ENCODE data around the gene GALK1. TPM values are rescaled to one million over a fixed set of nuclear protein-coding genes. Genes with fewer than 3 reads are reported as not detected.

Gene GALK1
- polyA plus RNA-seq, 3 donors = 44.8 to 108 (median 84.3) TPM

GRCh38 chr17:75752802-75753513, 12.0 kb downstream of the GALK1 start:
- 71% methylated on average over 18 of the region's 19 CpGs for WGBS (ENCODE audit: insufficient coverage)
- peak overlapping the region; percentile 54 for H3K9ac ChIP-seq (ENCODE audit: insufficient read depth, low read length, poor library complexity, severe bottlenecking)
- peaks cover 3 to 7% of the 10 kb centered on the region in 2 donors for H3K36me3 ChIP-seq (replicated peaks in 1 of 2; ENCODE audit: control insufficient read depth in 1 of 2, insufficient read depth in 2 of 2, low read length in 2 of 2)
- no peaks in the 10 kb centered on the region for H3K9me3 ChIP-seq (replicated peaks in 1 of 2; ENCODE audit: control insufficient read depth in 1 of 2, insufficient read depth in 1 of 2, low read length in 2 of 2)
- H3K4me1 Mint-ChIP-seq = peaks cover 32% of the 10 kb centered on the region
- peaks cover 26 to 38% of the 10 kb centered on the region in 2 donors for H3K4me1 ChIP-seq (ENCODE audit: control insufficient read depth in 1 of 2, insufficient read depth in 2 of 2, low read length in 2 of 2)
- no peak for TF ChIP-seq CTCF (IDR thresholded peaks at IDR 0.05)
- intact Hi-C loops (cut with micrococcal nuclease) = no loop called here
- H3K79me2 ChIP-seq (ENCODE audit: insufficient read depth, low read length) = no peaks in the 10 kb centered on the region
- H3K9me3 Mint-ChIP-seq = peaks cover 0 to 4% (median 0%) of the 10 kb centered on the region in 7 donors
- H4K20me1 ChIP-seq (ENCODE audit: insufficient read depth, low read length) = no peaks in the 10 kb centered on the region
- no peak overlapping the region for H3K27ac Mint-ChIP-seq
- H3K4me3 ChIP-seq (replicated peaks in 1 of 3; ENCODE audit: low read depth in 2 of 3, low read length in 3 of 3) = peak overlapping the region in 1 of 3 experiments; percentile 71
- H3K27ac ChIP-seq (ENCODE audit: low read depth in 1 of 2, low read length in 2 of 2) = no peak overlapping the region
- no peak for DNase-seq
- peaks cover 0 to 4% of the 10 kb centered on the region in 2 donors for H3K27me3 ChIP-seq (ENCODE audit: control insufficient read depth in 2 of 2, insufficient read depth in 2 of 2, low read length in 2 of 2)
- peaks cover 7 to 18% (median 7%) of the 10 kb centered on the region in 3 donors for H3K27me3 Mint-ChIP-seq (ENCODE audit: low read depth in 3 of 3)
- peak overlapping the region; percentile 89 for H2AFZ ChIP-seq (ENCODE audit: insufficient read depth, low read depth, low read length, poor library complexity, severe bottlenecking)
- peak overlapping the region; percentile 45 to 69 for H3K4me3 Mint-ChIP-seq
- H3K36me3 Mint-ChIP-seq = peaks cover 0 to 4% of the 10 kb centered on the region in 2 donors
- H3K4me2 ChIP-seq (replicated peaks; ENCODE audit: extremely low read depth, low read length, poor library complexity, severe bottlenecking) = peak overlapping the region; percentile 81

DNA sequence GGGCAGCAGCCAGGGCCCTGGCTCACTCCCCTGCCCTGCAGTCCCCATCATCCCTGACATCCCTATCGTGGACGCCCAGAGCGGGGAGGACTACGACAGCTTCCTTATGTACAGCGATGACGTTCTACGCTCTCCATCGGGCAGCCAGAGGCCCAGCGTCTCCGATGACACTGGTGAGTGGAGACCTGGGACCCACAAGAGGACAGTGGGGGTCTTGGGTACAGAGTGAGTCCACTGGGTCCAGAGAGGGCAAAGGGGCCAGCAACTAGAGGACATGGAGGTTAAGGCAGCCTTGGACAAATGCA, 12.6 kb downstream of the GALK1 start:
- Histone ChIP-seq H3K36me3 (replicated peaks in 1 of 2; ENCODE audit: control insufficient read depth in 1 of 2, insufficient read depth in 2 of 2, low read length in 2 of 2) (peaks cover 0 to under 1% of the 10 kb centered on the region in 2 donors), H3K9me3 (replicated peaks in 1 of 2; ENCODE audit: control insufficient read depth in 1 of 2, insufficient read depth in 1 of 2, low read length in 2 of 2) (no peaks in the 10 kb centered on the region), H2AFZ (ENCODE audit: insufficient read depth, low read depth, low read length, poor library complexity, severe bottlenecking) (no peak overlapping the region), H3K4me1 (ENCODE audit: control insufficient read depth in 1 of 2, insufficient read depth in 2 of 2, low read length in 2 of 2) (peaks cover 29 to 43% of the 10 kb centered on the region in 2 donors), H3K9ac (ENCODE audit: insufficient read depth, low read length, poor library complexity, severe bottlenecking) (no peak overlapping the region), H3K4me2 (replicated peaks; ENCODE audit: extremely low read depth, low read length, poor library complexity, severe bottlenecking) (no peak overlapping the region), H3K79me2 (ENCODE audit: insufficient read depth, low read length) (no peaks in the 10 kb centered on the region), H3K27me3 (ENCODE audit: control insufficient read depth in 2 of 2, insufficient read depth in 2 of 2, low read length in 2 of 2) (peaks cover 0 to 4% of the 10 kb centered on the region in 2 donors), H3K4me3 (replicated peaks in 1 of 3; ENCODE audit: low read depth in 2 of 3, low read length in 3 of 3) (no peak overlapping the region), H4K20me1 (ENCODE audit: insufficient read depth, low read length) (no peaks in the 10 kb centered on the region), H3K27ac (ENCODE audit: low read depth in 1 of 2, low read length in 2 of 2) (no peak overlapping the region)
- peaks cover 7 to 16% (median 7%) of the 10 kb centered on the region in 3 donors for H3K27me3 Mint-ChIP-seq (ENCODE audit: low read depth in 3 of 3)
- WGBS (ENCODE audit: insufficient coverage) = 98% methylated on average over 6 of the region's 10 CpGs
- peak in 1 of 3 donors; percentile 8 for DNase-seq
- H3K36me3 Mint-ChIP-seq = no peaks in the 10 kb centered on the region
- TF ChIP-seq CTCF (IDR thresholded peaks at IDR 0.05) = no peak
- intact Hi-C loops (cut with micrococcal nuclease) = no loop called here
- peaks cover 38% of the 10 kb centered on the region for H3K4me1 Mint-ChIP-seq
- no peak overlapping the region for H3K27ac Mint-ChIP-seq
- no peak overlapping the region for H3K4me3 Mint-ChIP-seq
- peaks cover 0 to 4% (median 0%) of the 10 kb centered on the region in 7 donors for H3K9me3 Mint-ChIP-seq
